NOMO-1 (cell line): Measurements from ENCODE around the gene LINGO3.

Experiments used
- DNase-seq, 2 experiments: peaks; one replicate each; lab custom pipeline; 2025; ENCODE audit not compliant: unreplicated experiment in 2 of 2; lab: John Stamatoyannopoulos, UW

Gene LINGO3

GRCh38 chr19:2327773-2328400, 19.9 kb upstream of the LINGO3 start:
- DNase-seq = peak; percentile 83 to 88

DNA sequence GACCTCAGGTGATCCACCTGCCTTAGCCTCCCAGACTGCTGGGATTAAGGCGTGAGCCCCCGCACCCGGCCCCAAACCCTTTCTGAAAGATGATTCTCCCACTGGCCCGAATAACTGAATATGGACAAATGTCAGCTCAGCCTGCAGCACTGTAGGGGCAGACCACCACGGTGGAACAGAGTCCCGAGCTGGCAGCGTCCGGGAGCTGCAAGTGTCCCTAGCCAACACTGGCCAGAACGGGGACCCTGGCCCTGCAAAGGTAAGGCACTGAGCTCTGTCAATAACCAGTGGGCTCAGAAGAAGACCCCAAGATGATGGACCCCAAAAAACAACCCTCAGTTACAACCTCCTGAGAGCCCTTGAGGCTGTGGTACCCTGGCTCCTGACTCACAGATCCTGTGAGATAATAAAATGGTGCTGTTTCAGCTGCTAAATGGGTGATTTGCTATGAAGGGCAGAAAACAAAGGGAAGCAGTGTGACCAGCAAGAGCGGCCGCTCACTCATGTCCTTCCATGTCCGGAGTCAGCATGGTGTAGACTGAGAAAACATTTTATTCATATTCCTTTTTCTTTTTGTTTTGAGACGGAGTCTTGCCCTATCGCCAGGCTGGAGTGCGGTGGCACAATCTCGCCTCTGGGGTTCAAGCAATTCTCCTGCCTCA, 18.9 kb upstream of the LINGO3 start:
- DNase-seq = no peak

- no peak for DNase-seq
These were observed 17.5 kb upstream of the LINGO3 start for GRCh38 chr19:2325281-2326046.

GRCh38 chr19:2324220-2324948, 16.4 kb upstream of the LINGO3 start:
- no peak for DNase-seq

DNA sequence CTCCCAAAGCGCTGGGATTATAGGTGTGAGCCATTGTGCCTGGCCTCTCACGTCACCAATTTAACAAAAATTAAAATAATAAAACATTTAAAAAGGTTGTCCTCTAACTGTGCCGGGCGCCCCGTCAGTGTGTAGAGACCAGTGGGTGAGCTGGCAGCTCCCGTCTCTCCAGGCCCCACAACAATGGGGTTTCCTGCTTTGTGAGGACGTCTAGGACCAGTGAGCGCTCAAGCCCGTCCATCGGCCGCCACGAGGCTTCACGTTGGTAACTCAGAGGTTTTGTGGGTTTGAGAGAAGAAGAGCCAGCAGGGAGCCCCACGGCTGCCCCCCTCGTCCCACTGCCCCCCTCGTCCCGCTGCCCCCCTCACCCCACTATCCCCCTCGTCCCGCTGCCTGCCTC, 15.8 kb upstream of the LINGO3 start:
- DNase-seq = no peak

GRCh38 chr19:2321565-2322283, 13.8 kb upstream of the LINGO3 start:
- DNase-seq = no peak

DNA sequence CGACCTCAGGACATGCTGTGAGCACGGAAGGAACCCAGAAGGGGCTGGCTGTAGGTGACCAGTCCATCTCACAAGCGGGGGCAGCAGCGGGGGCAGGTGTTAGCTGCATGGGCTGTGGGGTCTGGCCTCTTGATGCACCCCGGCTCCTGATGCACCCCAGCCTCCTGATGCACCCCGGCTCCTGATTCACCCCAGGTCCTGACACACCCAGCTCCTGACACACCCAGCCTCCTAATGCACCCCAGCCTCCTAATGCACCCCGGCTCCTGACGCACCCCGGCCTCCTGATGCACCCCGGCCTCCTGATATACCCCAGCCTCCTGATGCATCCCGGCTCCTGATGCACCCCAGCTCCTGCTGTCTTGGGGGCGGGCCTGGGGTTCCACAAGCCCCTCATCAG, 13.0 kb upstream of the LINGO3 start:
- DNase-seq = no peak

GRCh38 chr19:2320049-2320448, 12.1 kb upstream of the LINGO3 start:
- no peak for DNase-seq

DNA sequence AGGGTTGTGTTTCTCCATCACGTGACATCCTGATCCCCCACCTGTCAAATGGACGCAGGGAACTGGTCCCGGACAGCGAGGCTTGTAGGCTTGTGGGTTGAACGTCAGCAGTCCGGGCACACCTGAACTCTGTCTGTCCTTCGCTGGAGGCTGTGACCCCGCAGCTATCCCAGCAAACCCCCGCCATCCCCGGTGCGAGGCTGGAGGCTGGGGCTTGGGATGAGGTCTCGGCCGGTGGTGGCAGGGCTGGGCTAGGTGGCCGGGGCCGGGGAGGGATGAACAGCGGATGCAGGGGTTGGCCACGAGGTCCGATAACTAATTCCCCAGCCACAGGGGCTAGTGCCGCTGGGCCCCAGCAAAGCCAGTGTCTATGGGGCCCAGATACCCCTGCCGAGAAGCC, 11.6 kb upstream of the LINGO3 start:
- no peak for DNase-seq

- no peak for DNase-seq
These were observed 11.0 kb upstream of the LINGO3 start for GRCh38 chr19:2318923-2319322.

DNA sequence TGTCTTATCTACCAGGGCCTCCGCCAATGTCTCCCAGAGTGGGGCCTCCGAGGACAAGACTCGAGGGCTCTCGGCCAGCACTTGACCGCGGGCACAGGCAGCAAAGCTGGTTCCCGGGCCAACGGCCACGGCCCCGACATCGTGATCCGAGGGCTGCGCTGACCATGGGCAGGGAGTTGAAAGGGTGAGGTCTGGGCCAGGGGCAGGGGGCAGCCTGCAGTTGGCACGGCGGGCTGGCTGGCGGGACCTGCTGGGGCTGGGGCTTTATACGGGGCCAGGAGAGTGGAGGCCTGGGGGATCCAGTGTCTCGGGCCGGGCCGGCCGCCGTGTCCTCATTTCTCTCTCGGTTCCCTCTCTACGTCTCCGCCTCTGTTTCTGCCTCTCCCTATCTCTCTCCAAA, 9.8 kb upstream of the LINGO3 start:
- DNase-seq = no peak

DNA sequence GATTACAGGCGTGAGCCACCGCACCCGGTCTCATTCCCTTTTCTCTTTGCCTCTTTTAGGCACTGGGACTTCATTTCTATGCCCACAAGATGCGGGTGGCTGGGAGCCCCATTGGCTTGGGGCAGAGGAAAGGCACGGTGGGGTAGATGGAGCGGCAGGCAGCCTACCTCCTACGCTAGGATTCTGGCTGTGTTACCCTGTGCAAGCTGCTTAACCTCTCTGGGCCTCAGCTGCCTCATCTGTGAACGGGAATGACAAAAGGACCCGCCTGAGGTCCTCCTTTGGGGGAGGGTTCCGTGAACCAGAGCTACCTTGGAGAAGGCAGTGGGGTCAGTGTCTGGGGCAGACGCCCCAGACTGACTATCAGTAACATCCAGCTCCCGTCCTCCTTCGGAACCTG, 9.3 kb upstream of the LINGO3 start:
- DNase-seq = no peak

DNA sequence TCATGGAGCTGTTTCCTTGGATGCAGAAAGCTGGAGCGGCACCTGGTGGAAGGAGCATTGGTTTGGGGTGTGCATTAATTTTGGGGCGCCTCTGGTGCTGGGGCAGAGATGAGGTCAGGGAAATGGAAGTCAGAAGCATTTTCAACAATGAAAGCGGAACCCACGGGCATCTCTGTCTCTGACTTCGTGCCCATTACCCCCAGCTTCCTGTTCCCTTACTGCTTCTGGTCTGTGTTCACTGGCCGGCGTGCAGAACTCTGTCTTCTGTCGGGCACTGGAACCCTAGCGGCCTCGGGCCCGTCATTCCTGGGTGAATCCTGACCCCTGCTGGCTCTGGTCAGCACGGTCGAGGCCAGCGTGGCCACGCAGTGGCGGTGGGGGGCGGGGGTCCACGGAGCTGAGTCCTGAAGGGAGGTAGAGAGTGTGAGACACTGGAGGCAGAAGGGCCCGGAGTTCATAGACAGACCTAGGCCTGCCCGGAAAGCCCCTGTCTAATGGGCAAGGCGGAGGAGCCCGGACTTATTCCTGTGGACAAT, 7.9 kb upstream of the LINGO3 start:
- peak; percentile 85 to 92 for DNase-seq

- no peak for DNase-seq
These were observed 7.3 kb upstream of the LINGO3 start for GRCh38 chr19:2315121-2315817.

DNA sequence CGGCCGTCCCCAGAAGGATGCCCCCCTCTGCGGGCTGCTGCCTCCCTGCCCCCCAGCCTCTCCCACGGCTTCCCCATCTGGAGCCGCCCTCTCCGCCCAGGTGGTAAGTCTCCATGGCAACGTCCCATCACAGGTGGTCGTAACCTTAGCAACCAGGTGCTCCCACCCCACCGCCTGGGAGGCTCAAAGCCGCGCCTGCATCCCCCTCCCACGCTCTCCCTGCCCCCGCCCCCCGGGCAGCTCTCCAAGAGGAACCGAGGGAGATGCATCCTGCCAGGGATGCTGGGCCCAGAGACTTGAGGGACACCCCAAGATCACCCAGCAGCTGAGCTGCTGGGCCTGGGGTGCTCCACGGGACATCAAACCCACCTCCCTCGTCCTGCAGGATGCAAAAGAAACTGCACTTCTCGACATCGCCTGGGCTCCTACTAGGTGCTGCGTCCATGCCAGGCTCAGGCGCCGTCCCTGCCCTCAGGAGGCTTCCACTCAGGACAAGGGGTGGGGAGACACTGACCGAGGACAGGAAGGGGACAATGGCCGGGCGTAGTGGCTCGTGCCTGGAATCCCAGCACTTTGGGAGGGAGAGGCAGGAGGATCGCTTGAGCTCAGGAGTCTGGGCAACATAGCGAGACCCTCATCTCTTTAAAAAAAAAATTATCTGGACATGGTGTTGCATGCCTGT, 5.0 kb upstream of the LINGO3 start:
- no peak for DNase-seq

DNA sequence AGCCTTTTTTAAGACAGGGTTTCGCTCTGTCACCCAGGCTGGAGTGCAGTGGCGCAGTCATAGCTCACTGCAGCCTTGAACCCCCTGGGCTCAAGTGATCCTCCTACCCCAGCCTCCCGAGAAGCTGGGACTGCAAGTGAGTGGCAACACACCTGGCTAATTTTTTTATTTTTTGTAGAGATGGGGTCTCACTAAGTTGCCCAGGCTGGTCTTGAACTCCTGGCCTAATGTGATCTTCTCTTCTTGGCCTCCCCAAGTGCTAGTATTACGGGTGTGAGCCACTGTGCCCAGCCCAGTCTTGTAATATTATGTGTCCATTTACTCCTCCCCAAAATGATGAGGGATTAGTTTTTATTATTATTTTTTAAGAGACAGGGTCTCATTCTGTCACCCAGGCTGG, 3.1 kb upstream of the LINGO3 start:
- no peak for DNase-seq

DNA sequence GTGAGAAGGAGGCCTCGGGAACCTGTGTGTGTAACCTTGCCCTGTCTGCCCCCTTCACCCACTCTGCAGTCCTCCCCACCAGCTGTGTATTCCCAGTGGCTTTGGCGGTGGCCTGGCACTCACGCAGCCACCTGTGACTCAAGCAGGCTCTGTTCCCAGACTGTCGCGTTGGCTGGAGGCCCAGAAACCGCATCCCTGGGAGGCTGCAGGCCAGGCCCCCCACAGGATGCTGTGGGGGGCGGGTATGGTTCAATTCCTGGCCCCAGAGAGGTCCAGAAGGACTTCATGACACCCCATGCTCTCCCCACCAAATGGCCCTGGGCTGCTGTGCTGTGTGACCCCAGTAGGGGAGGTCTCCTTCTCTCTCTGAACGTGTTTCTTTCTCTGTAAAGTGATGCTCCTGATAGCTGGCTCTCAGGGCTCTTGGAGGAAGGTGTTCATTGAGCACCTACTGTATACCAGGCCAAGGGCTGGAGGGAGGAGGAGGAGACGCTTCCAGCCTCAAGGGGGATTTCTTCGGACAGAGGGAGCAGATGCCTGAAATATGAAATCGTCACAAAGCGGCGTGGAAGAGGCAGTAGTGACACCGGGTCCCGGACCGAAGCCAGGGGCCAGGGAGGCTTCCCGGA, 1.9 kb upstream of the LINGO3 start:
- no peak for DNase-seq

DNA sequence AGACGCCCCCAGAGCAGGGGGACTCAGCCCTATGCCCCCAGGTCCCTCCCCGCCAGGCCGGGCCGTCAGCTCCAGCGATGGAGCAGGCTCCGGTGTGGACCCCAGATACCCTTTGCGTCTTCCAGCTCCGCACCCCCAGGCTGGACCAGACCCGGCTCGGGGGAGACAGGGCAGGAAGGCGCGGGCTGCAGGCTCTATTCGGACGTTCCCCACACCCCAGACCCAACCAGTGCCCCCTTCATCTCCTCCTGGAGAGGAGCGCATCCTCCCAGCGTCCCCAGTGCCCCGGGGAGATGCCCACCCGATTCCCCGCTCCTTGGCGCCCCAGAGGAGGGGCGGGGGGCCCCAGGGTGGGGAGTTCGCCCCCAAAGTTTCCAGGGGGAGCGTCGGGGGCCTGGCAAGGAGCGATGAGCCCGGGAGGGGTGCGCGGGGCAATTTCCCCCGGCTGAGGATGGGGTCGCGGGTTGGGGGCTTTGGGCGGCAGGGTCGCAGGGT, 389 bp downstream of the LINGO3 start:
- no peak for DNase-seq

- DNase-seq = no peak
These were observed 983 bp downstream of the LINGO3 start for GRCh38 chr19:2306971-2307370.
